Osteoblast (primary cell): ENCODE results near the gene HACD2. TPM values are rescaled to one million over a fixed set of nuclear protein-coding genes. Genes with fewer than 3 reads are reported as not detected.

ENCODE experiments used
- DNase-seq: peaks from one replicate; pipeline ENCODE4 v3.0.0; 2011; ENCODE audit warnings: low spot score, mixed read lengths; ENCODE audit not compliant: insufficient read length; ENCODE audit errors: missing footprints
- H2AFZ ChIP-seq: 2 replicates; pipeline ENCODE4 v1.6.0; 2011; ENCODE audit warnings: mild to moderate bottlenecking, low read length
- H3K27ac ChIP-seq: 2 replicates; pipeline ENCODE4 v1.5.1; 2011; ENCODE audit warnings: mild to moderate bottlenecking, low read depth, low read length, moderate library complexity
- H3K27me3 ChIP-seq: 2 replicates; pipeline ENCODE4 v1.6.0; 2012; ENCODE audit warnings: mild to moderate bottlenecking, control low read depth, inconsistent platforms, low read length, moderate library complexity; ENCODE audit not compliant: insufficient read depth
- H3K36me3 ChIP-seq: 2 replicates; pipeline ENCODE4 v1.5.1; 2011; ENCODE audit warnings: mild to moderate bottlenecking, low read length, control low read depth, moderate library complexity; ENCODE audit not compliant: insufficient read depth
- H3K4me1 ChIP-seq: 2 replicates; pipeline ENCODE4 v1.5.1; 2011; ENCODE audit warnings: mild to moderate bottlenecking, low read length, control low read depth, moderate library complexity; ENCODE audit not compliant: insufficient read depth
- H3K4me2 ChIP-seq: 2 replicates; pipeline ENCODE4 v1.6.0; 2011; ENCODE audit warnings: mild to moderate bottlenecking, low read length; ENCODE audit not compliant: insufficient read depth
- H3K4me3 ChIP-seq: fragments of 200-600 bp; sonication (generic); 3 replicates; pipeline ENCODE4 v1.5.1; 2012; ENCODE audit warnings: mild to moderate bottlenecking, low read length, inconsistent platforms; ENCODE audit not compliant: insufficient read depth
- H3K79me2 ChIP-seq: 2 replicates; pipeline ENCODE4 v1.6.0; 2012; ENCODE audit warnings: mild to moderate bottlenecking, low read length, control low read depth, inconsistent platforms; ENCODE audit not compliant: insufficient read depth
- H3K9me3 ChIP-seq: 2 replicates; pipeline ENCODE4 v1.5.1; 2011; ENCODE audit warnings: low read depth, low read length, control low read depth
- H4K20me1 ChIP-seq: 2 replicates; pipeline ENCODE4 v1.6.0; 2012; ENCODE audit warnings: mild to moderate bottlenecking, low read length, control low read depth; ENCODE audit not compliant: insufficient read depth
- CTCF ChIP-seq: IDR thresholded peaks from 2 replicates; pipeline ENCODE4 v1.5.1; 2011; ENCODE audit warnings: mild to moderate bottlenecking, low read depth, low read length, moderate library complexity; ENCODE audit errors: extremely low read depth
- total RNA-seq: library from RNA; depleted of rRNA; stranded (reverse); fragments of >200 nt; gene quantifications from 2 replicates; pipeline ENCODE4 v1.2.3, GENCODE V29; 2012

Gene HACD2
- total RNA-seq, 1 donor = 27.5 TPM

- Histone ChIP-seq H3K27ac (no peak overlapping the region), H3K4me2 (no peak overlapping the region), H3K4me1 (peaks cover 12% of the 10 kb centered on the region), H3K79me2 (peaks cover 2% of the 10 kb centered on the region), H3K4me3 (no peak overlapping the region), H3K36me3 (no peaks in the 10 kb centered on the region), H2AFZ (no peak overlapping the region), H3K27me3 (no peaks in the 10 kb centered on the region), H4K20me1 (peaks cover 6% of the 10 kb centered on the region), H3K9me3 (no peaks in the 10 kb centered on the region)
- TF ChIP-seq CTCF = no peak
- DNase-seq = no peak
Observed at GRCh38 chr3:123534264-123534663, 50.6 kb downstream of the HACD2 start.

- Histone ChIP-seq H3K27ac (no peak overlapping the region), H2AFZ (no peak overlapping the region), H3K4me1 (peaks cover 12% of the 10 kb centered on the region), H3K79me2 (peaks cover 2% of the 10 kb centered on the region), H3K27me3 (no peaks in the 10 kb centered on the region), H3K9me3 (no peaks in the 10 kb centered on the region), H4K20me1 (peaks cover 6% of the 10 kb centered on the region), H3K4me3 (no peak overlapping the region), H3K4me2 (no peak overlapping the region), H3K36me3 (no peaks in the 10 kb centered on the region)
- DNase-seq = no peak
- TF ChIP-seq CTCF = no peak
Observed at GRCh38 chr3:123533554-123534159, 51.2 kb downstream of the HACD2 start.

GRCh38 chr3:123528130-123528529, 56.7 kb downstream of the HACD2 start:
- TF ChIP-seq CTCF = no peak
- no peak for DNase-seq
- no peak overlapping the region for H3K4me3 ChIP-seq
- peaks cover 1% of the 10 kb centered on the region for H3K36me3 ChIP-seq
- peaks cover 5% of the 10 kb centered on the region for H4K20me1 ChIP-seq
- no peak overlapping the region for H3K4me2 ChIP-seq
- H2AFZ ChIP-seq = no peak overlapping the region
- H3K79me2 ChIP-seq = no peaks in the 10 kb centered on the region
- no peak overlapping the region for H3K27ac ChIP-seq
- no peaks in the 10 kb centered on the region for H3K9me3 ChIP-seq
- no peaks in the 10 kb centered on the region for H3K27me3 ChIP-seq
- H3K4me1 ChIP-seq = no peaks in the 10 kb centered on the region

- Histone ChIP-seq H2AFZ (no peak overlapping the region), H3K27me3 (no peaks in the 10 kb centered on the region)
- no peak for DNase-seq
Observed at GRCh38 chr3:123527046-123527445, 57.8 kb downstream of the HACD2 start.

More at GRCh38 chr3:123527046-123527445, 57.8 kb downstream of the HACD2 start:
- H3K79me2 ChIP-seq = no peaks in the 10 kb centered on the region
- H4K20me1 ChIP-seq = peaks cover 3% of the 10 kb centered on the region
- H3K4me1 ChIP-seq = no peaks in the 10 kb centered on the region
- no peak overlapping the region for H3K4me3 ChIP-seq
- H3K9me3 ChIP-seq = no peaks in the 10 kb centered on the region
- peaks cover 6% of the 10 kb centered on the region for H3K36me3 ChIP-seq
- H3K27ac ChIP-seq = no peak overlapping the region
- TF ChIP-seq CTCF = no peak
- no peak overlapping the region for H3K4me2 ChIP-seq
